HG03460 (cell line): ENCODE measurements around the gene RAD51B.

Experiments
- ATAC-seq: cut with Tn5 transposase; IDR thresholded peaks from one replicate; pipeline ENCODE4 v1.9.1; 2021; ENCODE audit not compliant: unreplicated experiment

The RAD51B gene

GRCh38 chr14:68598089-68598488, 778.5 kb downstream of the RAD51B start:
- ATAC-seq: no peak

- no peak for ATAC-seq
These were observed 779.3 kb downstream of the RAD51B start for GRCh38 chr14:68598621-68599447.

GRCh38 chr14:68599896-68600610, 780.5 kb downstream of the RAD51B start:
- no peak for ATAC-seq

- no peak for ATAC-seq
These were observed 782.9 kb downstream of the RAD51B start for GRCh38 chr14:68602507-68602906.

GRCh38 chr14:68603533-68604360, 784.2 kb downstream of the RAD51B start:
- ATAC-seq: no peak

GRCh38 chr14:68604361-68604730, 784.8 kb downstream of the RAD51B start:
- ATAC-seq: no peak

- no peak for ATAC-seq
These were observed 785.2 kb downstream of the RAD51B start for GRCh38 chr14:68604822-68605221.

- no peak for ATAC-seq
These were observed 786.6 kb downstream of the RAD51B start for GRCh38 chr14:68606176-68606575.

- no peak for ATAC-seq
These were observed 787.1 kb downstream of the RAD51B start for GRCh38 chr14:68606644-68607043.

GRCh38 chr14:68607081-68607866, 787.7 kb downstream of the RAD51B start:
- ATAC-seq: no peak

- no peak for ATAC-seq
These were observed 788.4 kb downstream of the RAD51B start for GRCh38 chr14:68607867-68608573.

- no peak for ATAC-seq
These were observed 789.0 kb downstream of the RAD51B start for GRCh38 chr14:68608574-68608962.

- ATAC-seq: no peak
These were observed 789.4 kb downstream of the RAD51B start for GRCh38 chr14:68609012-68609411.

- no peak for ATAC-seq
These were observed 790.7 kb downstream of the RAD51B start for GRCh38 chr14:68610251-68610793.

GRCh38 chr14:68611599-68611998, 792.0 kb downstream of the RAD51B start:
- no peak for ATAC-seq

- no peak for ATAC-seq
These were observed 792.5 kb downstream of the RAD51B start for GRCh38 chr14:68612049-68612448.

- ATAC-seq: no peak
These were observed 796.8 kb downstream of the RAD51B start for GRCh38 chr14:68616221-68616902.

- no peak for ATAC-seq
These were observed 800.4 kb downstream of the RAD51B start for GRCh38 chr14:68619790-68620574.
